HK-2 (cell line): ENCODE data around the gene RIPOR2.
"Not testable (repeated sequence)": the region's sequence is repeated elsewhere in the genome, so short reads cannot be mapped to it uniquely, and the experiment has no call there.

Source experiments
- DNase-seq: peaks from one replicate; pipeline ENCODE4 v3.0.0-alpha.2; 2018; ENCODE audit not compliant: unreplicated experiment

Gene RIPOR2

DNA sequence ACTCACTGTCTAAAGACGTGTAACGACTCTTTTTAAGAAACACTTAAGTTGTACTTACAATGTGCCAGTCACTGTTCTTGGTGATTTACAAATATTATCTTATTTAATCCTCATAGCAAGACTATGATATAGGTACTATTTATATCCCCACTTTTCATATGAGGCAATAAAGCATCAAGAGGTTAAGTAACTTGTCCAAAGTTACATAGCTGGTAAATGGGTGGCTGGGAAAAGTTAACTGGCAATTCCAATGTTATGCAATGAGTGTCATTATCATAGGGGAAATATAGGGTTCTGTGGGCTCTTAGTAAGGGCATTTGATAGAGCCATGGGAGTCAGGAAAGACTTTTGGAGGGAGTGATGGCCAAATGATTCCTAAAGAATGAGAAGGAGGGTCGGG lies 21.4 kb upstream of the RIPOR2 start:
- no peak for DNase-seq

DNA sequence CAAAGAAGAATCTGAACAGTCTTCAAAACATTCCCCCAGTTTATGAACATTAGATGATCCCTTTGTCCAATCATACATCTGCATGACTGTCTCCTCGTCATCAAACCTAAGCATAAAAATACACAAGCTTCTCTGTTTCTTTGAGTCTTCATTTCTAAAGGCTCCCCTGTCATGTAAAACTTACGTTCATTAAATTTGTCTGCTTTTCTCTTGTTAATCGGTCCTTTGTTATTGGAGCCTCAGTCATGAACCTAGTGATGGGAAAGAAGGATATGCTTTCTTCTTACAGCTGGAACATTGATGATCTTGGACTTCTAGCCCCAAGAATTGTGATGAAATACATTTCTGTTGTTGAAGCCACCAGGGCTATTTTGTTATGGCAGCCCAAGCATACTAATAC lies 18.0 kb upstream of the RIPOR2 start:
- no peak for DNase-seq

DNA sequence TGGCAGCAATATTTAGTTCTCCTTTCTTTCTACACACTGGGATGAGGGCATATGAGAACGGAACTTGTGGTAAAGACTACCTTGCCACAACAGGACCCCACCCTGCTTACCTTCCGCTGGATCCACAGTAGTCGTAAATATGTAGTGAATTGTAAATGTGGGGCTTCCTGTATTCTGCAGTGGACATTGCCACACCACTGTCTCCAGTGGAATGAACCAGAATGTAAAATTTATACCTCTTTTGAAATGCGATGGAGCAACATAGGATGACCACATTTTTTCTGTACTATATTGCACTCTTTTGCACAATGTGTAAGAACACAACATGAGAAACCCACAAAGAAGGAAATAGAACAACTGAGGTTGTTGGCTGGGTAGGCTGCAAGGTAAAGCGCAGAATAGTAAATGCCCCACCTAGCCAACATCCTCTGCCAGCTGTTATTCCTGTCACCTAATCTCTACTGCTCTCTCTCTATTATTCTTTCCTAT lies 16.1 kb upstream of the RIPOR2 start:
- DNase-seq: no peak

DNA sequence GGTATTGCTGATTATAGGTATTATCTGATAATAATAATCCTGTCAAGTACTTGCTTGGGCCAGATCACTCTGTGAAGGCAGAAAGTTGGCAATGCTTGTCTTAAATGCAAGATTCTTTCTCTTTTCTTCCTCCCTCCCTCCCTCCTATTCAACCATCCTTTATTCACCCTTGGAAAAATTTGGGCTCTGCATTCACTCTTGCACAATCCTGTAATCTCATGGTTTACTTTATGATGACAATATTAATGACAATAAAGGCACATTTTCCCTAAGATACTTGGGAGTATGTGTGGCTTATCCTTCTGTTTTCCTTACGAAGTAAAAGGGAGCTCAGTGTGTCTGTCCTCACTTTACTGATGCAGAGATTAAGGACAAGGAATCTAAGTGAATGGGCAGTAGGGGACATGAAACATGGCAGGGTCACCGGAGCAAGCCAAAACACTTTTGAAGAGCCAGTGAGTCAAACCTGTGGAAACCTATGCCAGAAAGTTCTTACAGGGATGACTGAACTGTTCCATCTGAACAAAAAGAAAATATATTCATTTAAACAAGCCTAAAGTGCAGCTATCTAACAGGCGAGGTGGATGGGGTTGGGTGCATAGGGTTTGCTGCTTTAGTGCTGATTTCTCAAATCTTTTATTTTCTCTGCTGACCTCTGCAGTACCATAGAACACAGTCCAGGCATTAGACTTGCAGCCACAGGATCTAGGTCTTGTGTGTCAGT lies 14.6 kb upstream of the RIPOR2 start:
- DNase-seq: no peak

DNA sequence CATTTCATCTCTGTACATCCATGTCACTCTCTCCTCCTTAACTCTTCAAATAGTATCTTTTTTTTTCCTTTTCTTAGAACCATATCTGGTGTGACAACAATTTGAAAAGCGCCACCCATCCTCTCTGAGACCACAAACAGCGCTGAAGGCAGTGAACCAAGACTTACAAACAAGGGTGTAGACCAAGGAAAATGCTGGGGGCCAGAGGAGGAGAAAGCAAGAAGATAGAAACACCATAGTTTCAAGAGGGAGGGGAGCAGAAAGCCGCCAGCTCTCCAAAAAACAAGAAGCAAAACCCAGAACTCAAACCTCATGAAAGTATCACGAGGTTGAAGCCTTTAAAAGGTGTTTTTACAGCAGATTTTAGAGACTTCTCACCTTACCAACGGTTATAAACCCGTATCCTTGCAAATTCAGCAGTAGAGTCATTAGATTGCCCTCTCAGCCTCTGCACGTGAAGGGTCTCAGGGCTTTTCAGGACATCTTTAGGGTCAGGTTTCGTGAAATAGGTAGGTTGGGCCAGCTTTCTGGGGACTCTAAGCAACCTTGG lies 13.3 kb upstream of the RIPOR2 start:
- DNase-seq: no peak

GRCh38 chr6:24948261-24948660 lies 12.5 kb upstream of the RIPOR2 start:
- DNase-seq: not testable (repeated sequence)

DNA sequence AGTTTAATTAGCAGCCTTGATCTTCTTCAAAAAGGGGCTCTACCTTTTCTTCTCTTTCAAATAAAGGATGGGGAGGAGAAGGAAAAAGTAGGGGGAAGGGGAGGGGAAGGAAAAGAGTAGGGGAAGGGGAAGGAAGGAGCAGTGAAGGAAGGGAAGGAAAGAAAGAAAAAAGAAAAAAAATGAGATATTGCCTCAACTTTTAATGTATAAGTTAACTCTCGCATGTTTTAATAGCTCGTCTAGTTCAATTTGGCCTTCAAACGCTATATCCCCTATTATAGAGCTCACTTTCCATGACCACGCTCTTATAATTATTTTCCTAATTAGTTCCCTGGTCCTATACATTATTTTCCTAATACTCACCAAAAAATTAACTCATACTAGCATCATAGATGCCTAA lies 11.9 kb upstream of the RIPOR2 start:
- no peak for DNase-seq

GRCh38 chr6:24945054-24945453 lies 9.3 kb upstream of the RIPOR2 start:
- DNase-seq: no peak

GRCh38 chr6:24943774-24944173 lies 8.0 kb upstream of the RIPOR2 start:
- DNase-seq: no peak

DNA sequence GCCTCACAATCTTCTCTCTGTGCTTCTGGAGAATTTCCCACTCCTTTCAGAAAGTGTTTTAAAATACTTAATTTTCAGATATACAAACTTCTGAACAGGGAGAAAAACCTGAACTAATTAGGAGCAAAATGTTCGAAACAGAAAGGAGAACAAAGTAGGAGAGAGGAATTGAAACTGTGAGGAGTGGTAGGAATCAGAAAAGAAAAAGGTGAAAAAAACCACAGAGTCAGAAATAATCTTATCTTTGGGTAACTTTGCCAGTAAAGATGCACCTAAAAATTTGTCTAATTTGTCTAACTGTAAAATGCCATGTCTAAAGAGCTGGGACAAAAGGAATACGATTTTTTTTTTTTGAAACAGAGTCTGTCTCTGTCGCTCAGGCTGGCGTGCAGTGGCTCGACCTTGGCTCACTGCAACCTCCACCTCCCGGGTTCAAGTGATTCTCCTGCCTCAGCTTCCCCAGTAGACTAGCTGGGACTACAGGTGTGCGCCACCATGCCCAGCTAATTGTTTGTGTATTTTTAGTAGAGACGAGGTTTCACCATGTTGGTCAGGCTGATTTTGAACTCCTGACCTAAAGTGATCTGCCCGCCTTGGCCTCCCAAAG lies 4.7 kb upstream of the RIPOR2 start:
- DNase-seq: no peak

DNA sequence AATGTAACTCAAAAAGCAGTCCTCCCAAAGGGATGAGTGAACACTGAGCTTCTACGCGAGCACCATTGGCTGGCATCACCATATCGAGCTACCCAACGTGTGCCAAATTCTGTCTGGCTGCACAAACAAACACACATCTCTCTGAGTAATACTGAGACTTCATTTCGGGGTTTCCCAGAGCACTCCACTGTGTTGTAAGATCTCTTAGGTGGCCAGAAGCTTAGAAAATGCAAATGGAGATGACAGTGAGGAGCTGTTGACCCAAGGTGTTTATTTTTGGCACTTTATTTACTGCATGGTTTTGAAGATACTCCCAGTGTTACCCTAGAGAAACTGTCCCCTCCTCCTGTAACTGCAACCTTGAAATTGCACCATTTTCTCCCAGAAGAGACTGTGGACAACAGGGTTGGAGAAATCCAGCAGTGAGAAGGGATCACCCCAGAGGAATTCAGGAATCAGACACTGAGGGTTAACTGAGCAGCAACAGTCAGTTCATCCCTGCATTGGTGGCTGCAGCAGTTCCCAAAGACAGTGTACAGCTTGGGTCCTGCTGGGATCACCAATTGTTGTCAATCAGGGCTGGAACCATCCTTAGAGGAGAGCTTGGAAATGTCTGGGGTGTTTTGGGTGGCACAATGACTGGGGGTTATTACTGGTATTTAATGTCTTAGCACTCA lies 1.0 kb upstream of the RIPOR2 start:
- no peak for DNase-seq

GRCh38 chr6:24933868-24934401 lies 1.8 kb downstream of the RIPOR2 start:
- no peak for DNase-seq

GRCh38 chr6:24933266-24933665 lies 2.5 kb downstream of the RIPOR2 start:
- no peak for DNase-seq

DNA sequence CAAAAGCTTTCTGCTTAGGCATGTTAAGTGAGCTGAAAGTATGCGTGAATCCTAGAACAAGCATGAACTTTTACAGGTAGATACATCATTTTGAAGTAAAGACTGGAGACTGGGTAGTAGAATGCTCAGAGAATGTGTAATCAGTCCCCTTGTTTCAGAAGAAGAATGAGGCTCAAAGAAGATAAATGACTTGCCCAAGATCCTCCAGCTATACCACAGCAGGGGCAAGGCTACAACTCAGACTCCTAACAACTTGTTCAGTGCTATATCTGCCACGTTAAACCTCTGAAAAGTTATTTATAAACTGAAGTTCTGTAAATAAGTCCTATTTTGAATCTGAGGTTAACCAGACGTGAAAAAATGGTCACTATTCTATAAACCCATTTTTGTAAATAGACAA lies 2.9 kb downstream of the RIPOR2 start:
- DNase-seq: no peak

GRCh38 chr6:24931718-24932691 lies 3.8 kb downstream of the RIPOR2 start:
- DNase-seq: no peak

GRCh38 chr6:24931296-24931695 lies 4.5 kb downstream of the RIPOR2 start:
- no peak for DNase-seq

- DNase-seq: no peak
Observed at GRCh38 chr6:24930431-24930871, 5.3 kb downstream of the RIPOR2 start.

GRCh38 chr6:24929242-24929641 lies 6.5 kb downstream of the RIPOR2 start:
- no peak for DNase-seq

- no peak for DNase-seq
Observed at GRCh38 chr6:24927985-24928745, 7.6 kb downstream of the RIPOR2 start.

DNA sequence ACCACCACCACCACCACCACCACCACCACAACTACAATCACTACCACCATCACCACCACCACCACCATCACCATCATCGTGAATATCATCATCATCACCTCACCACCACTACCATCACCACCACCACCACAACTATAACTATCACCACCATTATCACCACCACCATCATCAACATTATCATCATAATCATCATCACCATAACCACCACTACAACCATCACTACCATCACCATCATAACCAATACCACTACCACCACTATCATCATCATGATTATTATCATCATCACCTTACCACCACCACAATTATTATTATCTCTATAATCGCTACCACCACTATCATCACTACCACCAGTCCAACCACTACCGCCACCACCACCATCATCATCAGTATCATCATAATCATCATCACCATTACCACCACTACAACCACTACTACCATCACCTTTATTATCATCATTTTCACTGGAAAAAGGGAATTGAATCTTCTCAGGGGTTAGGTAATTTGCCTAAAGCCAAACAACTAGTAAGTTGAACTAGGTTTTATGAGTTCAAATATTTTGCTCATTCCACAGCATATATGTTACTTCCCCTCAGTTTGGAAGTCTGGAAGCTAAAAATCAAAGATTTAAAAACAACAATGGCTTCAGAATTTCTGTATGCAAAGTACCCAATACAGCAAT lies 8.3 kb downstream of the RIPOR2 start:
- no peak for DNase-seq
